ENCODE data around the gene RPS2. TPM values are rescaled to one million over a fixed set of nuclear protein-coding genes. Genes with fewer than 3 reads are reported as not detected.
A peak's percentile ranks its signal among the peaks of the same experiment; 100 is the strongest.

The RPS2 gene
- total RNA-seq, 2 donors from 2014 or later: 702 to 834 TPM

DNA sequence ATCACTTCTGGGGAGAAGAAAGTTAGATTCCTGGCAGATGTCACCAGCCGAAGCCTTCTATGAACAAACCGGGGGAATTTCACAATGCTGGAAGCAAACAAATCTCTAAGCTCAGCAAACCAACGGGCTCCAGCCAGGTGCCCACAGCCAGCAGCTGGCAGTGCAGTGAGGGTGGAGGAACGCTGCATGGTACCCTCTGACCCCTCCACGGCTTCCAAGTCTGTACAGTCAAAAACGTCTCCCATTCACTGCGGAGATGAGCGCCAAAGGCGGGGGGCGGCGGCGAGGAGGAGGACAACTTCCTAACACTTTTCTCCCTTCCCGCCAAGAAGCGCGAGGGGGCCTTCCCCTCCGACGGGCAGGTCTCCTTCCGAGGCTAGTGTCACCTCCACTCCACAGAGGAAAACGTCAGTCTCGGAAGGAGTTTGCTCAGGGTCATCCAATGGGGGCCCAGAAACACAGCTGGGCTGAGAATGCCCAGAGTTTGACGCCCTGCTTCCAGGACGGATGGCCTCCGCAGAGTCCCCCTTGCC is 44.1 kb upstream of the RPS2 start:
- DNase-seq (ENCODE audit: low spot score): no peak
- Histone ChIP-seq H3K4me1 (ENCODE audit: control insufficient read depth in 1 of 2, low read depth in 2 of 2) (peaks cover 30 to 53% of the 10 kb centered on the region in 2 donors), H3K27ac (peak overlapping the region; percentile 65 to 79)

DNA sequence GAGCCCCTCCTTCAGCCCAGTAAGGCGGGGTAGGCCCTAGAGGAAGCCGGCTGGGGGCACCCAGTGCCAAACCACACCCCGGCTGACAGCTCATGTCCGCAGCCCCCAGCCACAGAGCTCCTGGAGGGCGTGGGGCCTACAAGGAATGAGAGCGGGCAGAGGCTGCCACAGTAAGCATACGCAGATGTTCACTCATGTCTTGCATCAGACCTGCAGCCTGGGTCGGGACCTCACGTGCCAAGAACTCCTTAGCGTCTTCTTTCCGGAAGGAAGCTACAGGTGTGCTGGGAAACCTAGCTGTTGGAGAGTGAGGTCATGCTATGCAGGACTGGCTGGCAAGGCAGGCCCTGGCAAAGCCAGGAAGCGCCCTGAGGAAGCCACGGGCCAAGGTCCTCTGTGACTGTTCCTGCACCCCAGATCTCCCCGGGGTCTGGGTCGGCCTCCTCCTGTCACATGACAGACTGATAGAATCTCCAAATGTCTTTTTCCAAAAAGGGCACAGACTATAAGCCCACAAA is 43.4 kb upstream of the RPS2 start:
- peaks cover 30 to 53% of the 10 kb centered on the region in 2 donors for H3K4me1 ChIP-seq (ENCODE audit: control insufficient read depth in 1 of 2, low read depth in 2 of 2)
- no peak for DNase-seq (ENCODE audit: low spot score)
- H3K36me3 ChIP-seq: peaks cover 3% of the 10 kb centered on the region
- no peaks in the 10 kb centered on the region for H3K27me3 ChIP-seq (replicated peaks; ENCODE audit: insufficient read depth)
- peak overlapping the region; percentile 98 for H3K4me3 ChIP-seq
- TF ChIP-seq, protein P1, sequence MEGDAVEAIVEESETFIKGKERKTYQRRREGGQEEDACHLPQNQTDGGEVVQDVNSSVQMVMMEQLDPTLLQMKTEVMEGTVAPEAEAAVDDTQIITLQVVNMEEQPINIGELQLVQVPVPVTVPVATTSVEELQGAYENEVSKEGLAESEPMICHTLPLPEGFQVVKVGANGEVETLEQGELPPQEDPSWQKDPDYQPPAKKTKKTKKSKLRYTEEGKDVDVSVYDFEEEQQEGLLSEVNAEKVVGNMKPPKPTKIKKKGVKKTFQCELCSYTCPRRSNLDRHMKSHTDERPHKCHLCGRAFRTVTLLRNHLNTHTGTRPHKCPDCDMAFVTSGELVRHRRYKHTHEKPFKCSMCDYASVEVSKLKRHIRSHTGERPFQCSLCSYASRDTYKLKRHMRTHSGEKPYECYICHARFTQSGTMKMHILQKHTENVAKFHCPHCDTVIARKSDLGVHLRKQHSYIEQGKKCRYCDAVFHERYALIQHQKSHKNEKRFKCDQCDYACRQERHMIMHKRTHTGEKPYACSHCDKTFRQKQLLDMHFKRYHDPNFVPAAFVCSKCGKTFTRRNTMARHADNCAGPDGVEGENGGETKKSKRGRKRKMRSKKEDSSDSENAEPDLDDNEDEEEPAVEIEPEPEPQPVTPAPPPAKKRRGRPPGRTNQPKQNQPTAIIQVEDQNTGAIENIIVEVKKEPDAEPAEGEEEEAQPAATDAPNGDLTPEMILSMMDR (IDR thresholded peaks at IDR 0.05): no peak
- H3K27ac ChIP-seq: no peak overlapping the region
- no peaks in the 10 kb centered on the region for H3K9me3 ChIP-seq
- ATAC-seq (ENCODE audit: insufficient number of reproducible peaks, low FRiP score, low read depth): no peak

More for the DNA sequence above, 44.1 kb upstream of the RPS2 start:
- Histone ChIP-seq H3K27me3 (replicated peaks; ENCODE audit: insufficient read depth) (no peaks in the 10 kb centered on the region), H3K4me3 (peak overlapping the region; percentile 98), H3K9me3 (no peaks in the 10 kb centered on the region), H3K36me3 (no peaks in the 10 kb centered on the region)
- ATAC-seq (ENCODE audit: insufficient number of reproducible peaks, low FRiP score, low read depth): no peak
- TF ChIP-seq, protein P1 (IDR thresholded peaks at IDR 0.05): no peak

DNA sequence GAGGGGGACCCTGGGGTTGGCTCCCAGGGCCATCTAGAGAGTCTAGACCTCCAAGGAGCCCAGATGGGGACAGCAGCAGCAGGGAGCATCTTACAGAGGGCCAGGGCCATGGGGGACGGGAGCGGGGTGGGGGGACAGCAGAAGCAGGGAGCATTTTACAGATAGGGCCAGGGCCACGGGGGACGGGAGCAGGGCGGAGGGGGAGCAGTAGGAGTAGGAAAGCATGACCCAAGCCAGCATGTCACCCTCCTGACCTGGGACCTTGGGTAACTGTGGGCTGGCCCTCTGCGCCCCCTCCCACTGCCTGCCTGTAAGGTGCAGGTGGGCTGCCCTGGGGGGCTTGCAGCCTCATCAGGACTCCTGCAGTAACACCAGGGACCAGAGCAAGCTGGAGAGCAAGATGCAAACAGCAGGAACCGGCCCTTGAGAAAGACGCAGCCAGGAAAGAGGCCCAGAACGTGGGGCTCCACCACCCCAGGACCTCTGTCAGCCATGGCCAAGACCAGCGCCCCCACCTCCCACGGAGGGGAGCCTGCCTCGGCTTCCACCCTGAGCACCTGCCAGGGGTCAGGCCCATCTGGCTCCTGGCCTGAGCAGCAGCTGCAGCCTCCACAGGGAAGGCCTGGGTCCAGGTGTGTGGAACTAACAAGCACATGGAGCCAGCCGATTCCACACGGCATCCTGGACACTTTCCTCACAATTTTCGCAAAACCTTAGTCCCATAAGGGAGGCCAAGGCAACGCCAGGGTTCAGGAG is 42.6 kb upstream of the RPS2 start:
- Histone ChIP-seq H3K27ac (no peak overlapping the region), H3K27me3 (replicated peaks; ENCODE audit: insufficient read depth) (no peaks in the 10 kb centered on the region), H3K4me1 (ENCODE audit: control insufficient read depth in 1 of 2, low read depth in 2 of 2) (peaks cover 30 to 53% of the 10 kb centered on the region in 2 donors), H3K4me3 (peak overlapping the region; percentile 14), H3K36me3 (peaks cover 9% of the 10 kb centered on the region), H3K9me3 (no peaks in the 10 kb centered on the region)
- DNase-seq (ENCODE audit: low spot score) (no peak), ATAC-seq (ENCODE audit: insufficient number of reproducible peaks, low FRiP score, low read depth) (no peak)
- TF ChIP-seq, protein P1 (IDR thresholded peaks at IDR 0.05): no peak

DNA sequence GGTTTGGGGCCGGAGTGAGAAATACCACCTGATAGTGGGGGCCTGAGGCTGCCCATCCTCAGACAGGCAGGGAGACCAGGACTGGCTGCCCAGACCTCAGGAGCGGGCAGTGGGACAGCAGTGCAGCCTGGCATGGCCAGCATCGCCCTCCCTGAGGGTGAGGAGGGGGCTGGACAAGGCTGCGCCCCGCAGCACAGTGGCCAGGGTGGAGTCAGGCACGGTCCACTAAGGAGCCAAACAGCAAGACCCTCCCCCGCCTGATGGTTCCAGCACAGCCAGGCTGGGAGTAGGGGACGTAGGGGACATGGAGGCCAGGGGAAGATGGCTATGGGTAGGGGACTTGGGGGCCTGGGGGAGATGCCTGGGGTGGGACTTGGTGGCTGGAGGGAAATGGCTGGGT is 41.7 kb upstream of the RPS2 start:
- Histone ChIP-seq H3K27me3 (replicated peaks; ENCODE audit: insufficient read depth) (no peaks in the 10 kb centered on the region), H3K4me1 (ENCODE audit: control insufficient read depth in 1 of 2, low read depth in 2 of 2) (peaks cover 30 to 53% of the 10 kb centered on the region in 2 donors)

DNA sequence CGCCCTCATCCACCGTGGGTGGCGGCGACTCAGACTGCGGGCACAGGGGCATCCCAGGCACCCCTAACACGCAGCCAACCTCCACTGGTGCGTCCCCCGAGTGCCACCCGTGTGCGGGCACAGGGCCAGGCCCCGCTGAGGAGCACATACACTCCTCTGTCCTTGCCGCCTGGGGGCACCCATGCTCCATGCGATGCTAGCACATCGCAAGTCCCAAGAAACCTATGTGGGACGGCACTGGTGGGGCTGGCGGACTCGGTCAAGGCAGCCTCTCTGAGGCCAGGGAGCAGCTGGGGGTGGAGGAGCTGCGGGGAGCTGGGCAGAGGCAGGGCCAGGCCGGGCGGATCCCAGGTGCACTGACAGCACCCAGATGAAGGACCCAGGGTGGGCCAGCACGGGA is 41.0 kb upstream of the RPS2 start:
- peaks cover 24% of the 10 kb centered on the region for H3K36me3 ChIP-seq
- DNase-seq (ENCODE audit: low spot score) (no peak), ATAC-seq (ENCODE audit: insufficient number of reproducible peaks, low FRiP score, low read depth) (no peak)
- H3K4me3 ChIP-seq: no peak overlapping the region
- TF ChIP-seq, protein P1 (IDR thresholded peaks at IDR 0.05): no peak
- H3K4me1 ChIP-seq (ENCODE audit: control insufficient read depth in 1 of 2, low read depth in 2 of 2): peaks cover 30 to 52% of the 10 kb centered on the region in 2 donors
- no peak overlapping the region for H3K27ac ChIP-seq
- no peaks in the 10 kb centered on the region for H3K9me3 ChIP-seq
- no peaks in the 10 kb centered on the region for H3K27me3 ChIP-seq (replicated peaks; ENCODE audit: insufficient read depth)

More for the DNA sequence above, 41.7 kb upstream of the RPS2 start:
- peaks cover 18% of the 10 kb centered on the region for H3K36me3 ChIP-seq
- ATAC-seq (ENCODE audit: insufficient number of reproducible peaks, low FRiP score, low read depth): no peak
- no peak overlapping the region for H3K4me3 ChIP-seq
- no peak overlapping the region for H3K27ac ChIP-seq
- no peak for DNase-seq (ENCODE audit: low spot score)
- H3K9me3 ChIP-seq: no peaks in the 10 kb centered on the region
- TF ChIP-seq, protein P1 (IDR thresholded peaks at IDR 0.05): no peak

Measured in thoracic aorta (tissue), 2 donors.